PC-3 (cell line): ENCODE measurements around the gene RHOT2.

Experiments used
- EZH2 ChIP-seq: fragments of 300-600 bp; sonication (generic); IDR thresholded peaks from one replicate; pipeline ENCODE4 v1.6.1; 2017; ENCODE audit warnings: antibody characterized with exemption, mild to moderate bottlenecking, low read length; ENCODE audit not compliant: unreplicated experiment
- EZH2phosphoT487 ChIP-seq: fragments of 300-600 bp; sonication (generic); IDR thresholded peaks from 2 replicates; pipeline ENCODE4 v1.6.1; 2018; ENCODE audit warnings: mild to moderate bottlenecking, antibody characterized with exemption, low read length, borderline replicate concordance
- TF ChIP-seq, protein P1 (sequence below): fragments of 300-600 bp; sonication (generic); conservative IDR thresholded peaks from 2 replicates; pipeline ENCODE4 v1.5.1; 2017; ENCODE audit warnings: antibody characterized with exemption, low read depth, mild to moderate bottlenecking, low read length

DNA sequence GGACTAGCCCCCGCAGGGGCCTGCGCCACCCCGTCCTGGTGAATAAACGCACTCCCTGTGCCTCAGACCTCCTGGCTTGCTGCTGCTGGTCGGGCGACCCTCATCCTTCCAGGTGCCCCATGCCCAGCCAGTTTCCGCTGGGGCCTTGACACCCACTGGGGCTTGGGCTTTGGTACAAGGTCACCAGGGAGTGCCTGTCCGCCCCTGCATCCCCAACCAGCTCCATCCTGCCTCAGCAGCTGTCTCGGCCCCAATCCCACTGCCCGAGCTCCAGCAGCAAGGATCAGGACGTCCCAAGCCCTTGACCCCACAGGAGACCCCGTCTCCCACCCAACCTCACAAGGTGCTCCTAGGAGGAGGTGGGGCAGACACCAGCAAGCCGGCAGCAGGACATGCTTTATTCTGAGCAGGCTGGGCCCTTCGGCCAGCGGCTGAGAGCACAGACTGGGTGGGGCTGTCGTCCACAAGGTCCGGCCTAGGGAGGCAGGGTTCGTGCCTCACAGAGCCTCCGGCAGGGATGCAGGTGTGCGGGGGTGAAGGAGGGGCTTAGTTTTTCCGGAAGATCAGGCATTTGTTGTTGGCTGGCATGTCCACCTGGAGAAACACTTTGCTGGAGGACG is 33.8 kb upstream of the RHOT2 start:
- TF ChIP-seq, protein P1, sequence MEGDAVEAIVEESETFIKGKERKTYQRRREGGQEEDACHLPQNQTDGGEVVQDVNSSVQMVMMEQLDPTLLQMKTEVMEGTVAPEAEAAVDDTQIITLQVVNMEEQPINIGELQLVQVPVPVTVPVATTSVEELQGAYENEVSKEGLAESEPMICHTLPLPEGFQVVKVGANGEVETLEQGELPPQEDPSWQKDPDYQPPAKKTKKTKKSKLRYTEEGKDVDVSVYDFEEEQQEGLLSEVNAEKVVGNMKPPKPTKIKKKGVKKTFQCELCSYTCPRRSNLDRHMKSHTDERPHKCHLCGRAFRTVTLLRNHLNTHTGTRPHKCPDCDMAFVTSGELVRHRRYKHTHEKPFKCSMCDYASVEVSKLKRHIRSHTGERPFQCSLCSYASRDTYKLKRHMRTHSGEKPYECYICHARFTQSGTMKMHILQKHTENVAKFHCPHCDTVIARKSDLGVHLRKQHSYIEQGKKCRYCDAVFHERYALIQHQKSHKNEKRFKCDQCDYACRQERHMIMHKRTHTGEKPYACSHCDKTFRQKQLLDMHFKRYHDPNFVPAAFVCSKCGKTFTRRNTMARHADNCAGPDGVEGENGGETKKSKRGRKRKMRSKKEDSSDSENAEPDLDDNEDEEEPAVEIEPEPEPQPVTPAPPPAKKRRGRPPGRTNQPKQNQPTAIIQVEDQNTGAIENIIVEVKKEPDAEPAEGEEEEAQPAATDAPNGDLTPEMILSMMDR, result no peak
- no peak for TF ChIP-seq EZH2
- no peak for TF ChIP-seq EZH2phosphoT487
